ENCODE data around the gene PAIP2. TPM values are rescaled to one million over a fixed set of nuclear protein-coding genes. Genes with fewer than 3 reads are reported as not detected.

The PAIP2 gene
- total RNA-seq, 1 donor from 2014 or later, result 103 TPM

DNA sequence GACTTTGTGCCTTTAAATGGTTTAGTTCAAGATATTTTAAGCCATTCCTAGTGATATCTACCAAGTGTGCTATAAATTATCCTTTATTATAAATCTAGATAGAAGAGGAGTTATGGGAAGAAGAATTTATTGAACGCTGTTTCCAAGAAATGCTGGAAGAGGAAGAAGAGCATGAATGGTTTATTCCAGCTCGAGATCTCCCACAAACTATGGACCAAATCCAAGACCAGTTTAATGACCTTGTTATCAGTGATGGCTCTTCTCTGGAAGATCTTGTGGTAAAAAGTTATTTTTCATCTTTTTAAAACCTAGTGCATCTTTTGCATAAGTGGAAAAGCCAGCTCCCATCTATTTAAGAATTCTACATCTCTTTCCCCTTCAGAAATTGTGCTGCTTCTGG lies 22.8 kb downstream of the PAIP2 start:
- Mint-ChIP-seq H3K4me3 (no peak overlapping the region), H3K9me3 (no peaks in the 10 kb centered on the region), H3K27me3 (ENCODE audit: low read depth) (no peaks in the 10 kb centered on the region), H3K4me1 (no peaks in the 10 kb centered on the region), H3K27ac (ENCODE audit: unreplicated experiment) (no peak overlapping the region), H3K36me3 (ENCODE audit: low read depth) (peaks cover 2% of the 10 kb centered on the region)
- no peak for DNase-seq (ENCODE audit: low read depth, low spot score)
- TF ChIP-seq, protein P1, sequence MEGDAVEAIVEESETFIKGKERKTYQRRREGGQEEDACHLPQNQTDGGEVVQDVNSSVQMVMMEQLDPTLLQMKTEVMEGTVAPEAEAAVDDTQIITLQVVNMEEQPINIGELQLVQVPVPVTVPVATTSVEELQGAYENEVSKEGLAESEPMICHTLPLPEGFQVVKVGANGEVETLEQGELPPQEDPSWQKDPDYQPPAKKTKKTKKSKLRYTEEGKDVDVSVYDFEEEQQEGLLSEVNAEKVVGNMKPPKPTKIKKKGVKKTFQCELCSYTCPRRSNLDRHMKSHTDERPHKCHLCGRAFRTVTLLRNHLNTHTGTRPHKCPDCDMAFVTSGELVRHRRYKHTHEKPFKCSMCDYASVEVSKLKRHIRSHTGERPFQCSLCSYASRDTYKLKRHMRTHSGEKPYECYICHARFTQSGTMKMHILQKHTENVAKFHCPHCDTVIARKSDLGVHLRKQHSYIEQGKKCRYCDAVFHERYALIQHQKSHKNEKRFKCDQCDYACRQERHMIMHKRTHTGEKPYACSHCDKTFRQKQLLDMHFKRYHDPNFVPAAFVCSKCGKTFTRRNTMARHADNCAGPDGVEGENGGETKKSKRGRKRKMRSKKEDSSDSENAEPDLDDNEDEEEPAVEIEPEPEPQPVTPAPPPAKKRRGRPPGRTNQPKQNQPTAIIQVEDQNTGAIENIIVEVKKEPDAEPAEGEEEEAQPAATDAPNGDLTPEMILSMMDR (conservative IDR thresholded peaks at IDR 0.05), result no peak

DNA sequence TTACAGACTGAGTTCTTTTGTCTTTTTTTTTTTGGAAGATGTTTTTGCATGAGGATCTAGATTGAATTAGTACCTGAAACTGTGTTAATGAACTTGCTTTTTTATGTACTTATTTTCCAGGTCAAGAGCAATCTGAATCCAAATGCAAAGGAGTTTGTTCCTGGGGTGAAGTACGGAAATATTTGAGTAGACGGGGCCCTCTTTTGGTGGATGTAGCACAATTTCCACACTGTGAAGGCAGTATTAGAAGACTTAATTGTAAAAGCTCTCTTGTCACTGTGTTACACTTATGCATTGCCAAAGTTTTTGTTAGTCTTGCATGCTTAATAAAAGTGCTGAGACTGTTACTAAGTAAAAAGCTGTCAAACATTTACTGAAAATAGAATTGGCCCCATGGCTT lies 27.0 kb downstream of the PAIP2 start:
- no peak for DNase-seq (ENCODE audit: low read depth, low spot score)
- Mint-ChIP-seq H3K4me1 (no peaks in the 10 kb centered on the region), H3K27ac (ENCODE audit: unreplicated experiment) (no peak overlapping the region), H3K4me3 (no peak overlapping the region), H3K36me3 (ENCODE audit: low read depth) (peaks cover 5% of the 10 kb centered on the region), H3K9me3 (no peaks in the 10 kb centered on the region), H3K27me3 (ENCODE audit: low read depth) (no peaks in the 10 kb centered on the region)
- TF ChIP-seq, protein P1 (conservative IDR thresholded peaks at IDR 0.05), result no peak

DNA sequence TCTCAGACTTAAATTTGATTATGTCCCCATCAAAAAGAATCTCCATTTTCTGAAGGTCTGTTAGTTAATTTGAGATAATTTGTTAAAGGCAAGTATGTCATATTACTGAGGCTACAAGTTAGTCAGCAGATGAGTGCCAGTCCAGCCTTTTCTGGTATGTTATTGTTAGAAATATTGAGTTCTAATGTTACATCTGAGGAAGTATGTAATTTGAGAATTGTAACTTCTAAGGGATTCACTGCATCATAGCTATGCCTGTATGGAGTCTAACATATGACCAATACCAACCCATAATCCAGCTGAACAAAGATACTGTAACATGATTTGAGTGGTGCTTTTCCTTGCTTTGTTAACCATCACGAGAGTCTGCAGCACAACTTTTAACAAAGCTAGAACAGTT lies 27.5 kb downstream of the PAIP2 start:
- Mint-ChIP-seq H3K4me3 (no peak overlapping the region), H3K9me3 (no peaks in the 10 kb centered on the region), H3K36me3 (ENCODE audit: low read depth) (peaks cover 9% of the 10 kb centered on the region), H3K27ac (ENCODE audit: unreplicated experiment) (no peak overlapping the region), H3K4me1 (no peaks in the 10 kb centered on the region), H3K27me3 (ENCODE audit: low read depth) (no peaks in the 10 kb centered on the region)
- TF ChIP-seq, protein P1 (conservative IDR thresholded peaks at IDR 0.05), result no peak
- no peak for DNase-seq (ENCODE audit: low read depth, low spot score)

DNA sequence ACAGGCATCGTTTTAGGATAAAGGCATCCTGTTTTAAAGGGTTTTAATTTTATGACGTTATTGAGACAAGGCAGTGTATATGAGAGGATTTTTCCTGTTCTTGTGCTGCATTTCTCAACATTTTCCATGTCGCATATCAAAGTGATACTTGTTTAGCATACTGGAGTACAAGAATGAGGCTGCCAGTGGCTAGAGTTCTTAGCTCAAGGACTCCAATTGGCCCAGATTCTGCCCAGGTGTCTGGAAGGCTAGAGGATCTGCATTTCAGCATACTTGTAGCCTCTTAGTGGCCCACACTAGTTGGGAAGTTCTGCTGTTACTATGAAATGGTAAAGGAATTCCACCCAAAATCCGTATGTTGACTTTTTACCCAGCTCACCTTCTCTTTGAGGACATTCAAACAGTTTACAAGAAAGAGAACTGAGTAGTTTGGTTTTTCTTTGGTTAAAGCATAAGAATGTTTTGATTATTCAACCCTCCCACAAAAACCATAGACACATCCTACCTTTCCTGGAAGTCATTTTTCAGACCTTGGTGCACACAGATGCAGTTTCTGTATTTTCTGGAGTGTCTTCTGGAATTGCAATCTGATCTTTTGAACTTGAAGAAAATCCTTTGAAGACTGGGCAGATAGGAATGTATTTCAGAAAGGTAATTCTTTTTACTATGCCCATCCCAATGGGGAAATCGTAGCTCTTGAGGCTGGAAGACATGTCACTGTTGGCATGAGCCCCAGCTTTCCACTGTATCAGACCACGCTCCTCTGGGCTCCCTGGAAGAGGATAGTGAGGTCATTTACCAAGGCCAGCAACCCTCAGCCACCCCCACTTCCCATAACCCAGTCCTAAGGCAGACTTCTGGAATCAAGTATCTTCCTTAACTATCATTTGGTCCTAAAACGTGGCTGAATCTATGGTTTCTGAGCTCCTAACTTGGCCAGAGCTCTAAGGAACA lies 30.1 kb downstream of the PAIP2 start:
- TF ChIP-seq, protein P1 (conservative IDR thresholded peaks at IDR 0.05), result no peak
- no peak for DNase-seq (ENCODE audit: low read depth, low spot score)
- Mint-ChIP-seq H3K9me3 (no peaks in the 10 kb centered on the region), H3K4me3 (no peak overlapping the region), H3K27ac (ENCODE audit: unreplicated experiment) (no peak overlapping the region), H3K4me1 (no peaks in the 10 kb centered on the region), H3K36me3 (ENCODE audit: low read depth) (peaks cover 9% of the 10 kb centered on the region), H3K27me3 (ENCODE audit: low read depth) (no peaks in the 10 kb centered on the region)

DNA sequence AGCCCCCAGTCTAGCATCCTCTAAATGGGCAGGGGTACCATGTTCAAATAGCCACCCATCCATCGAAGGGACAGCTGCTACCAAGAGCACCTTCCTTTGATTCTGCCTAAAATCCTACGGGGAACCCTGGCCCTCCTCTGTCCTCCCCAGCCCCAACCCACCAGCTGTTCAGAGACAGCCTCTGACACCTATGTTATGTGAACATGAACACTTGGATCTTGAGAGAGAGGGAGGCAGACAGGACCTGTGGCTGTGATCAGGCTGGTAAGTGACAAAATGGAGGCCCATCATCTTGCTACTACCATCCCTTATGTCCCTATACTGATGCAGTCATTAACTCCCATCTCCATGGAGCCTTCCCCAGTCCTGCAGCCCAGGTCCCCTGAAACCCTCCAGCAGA lies 33.3 kb downstream of the PAIP2 start:
- Mint-ChIP-seq H3K9me3 (no peaks in the 10 kb centered on the region), H3K27ac (ENCODE audit: unreplicated experiment) (no peak overlapping the region), H3K36me3 (ENCODE audit: low read depth) (peaks cover 9% of the 10 kb centered on the region), H3K4me1 (no peaks in the 10 kb centered on the region), H3K4me3 (peak overlapping the region; percentile 34), H3K27me3 (ENCODE audit: low read depth) (no peaks in the 10 kb centered on the region)
- DNase-seq (ENCODE audit: low read depth, low spot score), result no peak
- TF ChIP-seq, protein P1 (conservative IDR thresholded peaks at IDR 0.05), result no peak
